Left colon (tissue), 2 donors: ENCODE results near the gene ACTR3. TPM values are rescaled to one million over a fixed set of nuclear protein-coding genes. Genes with fewer than 3 reads are reported as not detected.

ENCODE experiments used
- ATAC-seq: fragments of 200-7000 bp; cut with Tn5 transposase; one replicate; pipeline ENCODE4 v1.9.1; 2020; ENCODE audit warnings: mild to moderate bottlenecking, moderate library complexity
- DNase-seq, 2 donors: peaks; one replicate each; pipeline ENCODE4 v3.0.0-alpha.2; 2020
- intact Hi-C, 2 donors: fragments of 100-400 bp; cut with DNase I in 1 of 2; cut with micrococcal nuclease in 1 of 2; formaldehyde crosslinking; loops; one replicate each; pipeline versions ENCODE4 v1.11.2 to v1.14.0; 2022; cut with DNase I, micrococcal nuclease
- total RNA-seq, 2 donors: library from RNA; stranded (reverse); fragmentation: NEBNext Ultra II Directional; extraction: Animal tissue kit (Norgen Biotek cat#: 25700); gene quantifications; one replicate each; pipeline ENCODE4 v1.2.1, GENCODE V29; 2021
- donor health status: DM: no; HTN: no; CAD: no.
- donor health status: DM: yes; HTN: yes; CAD: no.

Gene ACTR3
- total RNA-seq, 2 donors from 2014 or later, result 252 to 276 TPM

GRCh38 chr2:113977660-113978523 is 88.0 kb downstream of the ACTR3 start:
- intact Hi-C loops, result no loop called here

DNA sequence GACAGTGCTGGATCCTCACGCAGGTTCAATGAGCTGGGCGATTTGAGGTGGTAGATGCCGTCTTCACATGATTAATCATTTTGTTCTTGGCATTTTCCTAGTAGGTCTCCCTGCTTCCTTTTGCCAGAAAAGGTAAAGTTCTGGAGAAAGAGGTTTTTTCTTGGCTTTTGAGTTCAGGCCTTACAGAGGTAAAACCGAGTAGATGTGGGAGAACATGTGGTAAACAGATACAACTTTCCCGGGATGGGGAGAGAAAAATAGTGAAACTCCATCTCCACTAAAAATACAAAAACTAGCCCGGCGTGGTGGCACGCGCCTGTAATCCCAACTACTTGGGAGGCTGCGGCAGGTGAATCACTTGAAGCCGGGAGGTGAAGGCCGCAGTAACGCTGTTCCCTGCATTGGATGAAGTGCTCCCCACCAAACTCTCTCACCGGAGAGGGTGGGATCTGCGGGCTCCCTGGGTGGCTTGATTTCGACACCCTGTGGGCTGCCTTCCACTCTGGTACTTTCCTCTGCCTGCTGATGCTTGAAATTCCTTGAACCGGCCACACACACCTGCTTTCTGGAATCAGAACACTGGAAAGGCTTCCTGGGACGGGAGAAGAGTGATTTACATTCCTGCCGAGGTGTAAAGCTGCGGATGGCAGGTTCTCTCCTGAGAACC is 88.8 kb downstream of the ACTR3 start:
- DNase-seq (no peak), ATAC-seq (no peak)
- intact Hi-C loops, result no loop called here

More at GRCh38 chr2:113977660-113978523, 88.0 kb downstream of the ACTR3 start:
- DNase-seq, result peak; percentile 19 to 36
- ATAC-seq, result peak; percentile 74

DNA sequence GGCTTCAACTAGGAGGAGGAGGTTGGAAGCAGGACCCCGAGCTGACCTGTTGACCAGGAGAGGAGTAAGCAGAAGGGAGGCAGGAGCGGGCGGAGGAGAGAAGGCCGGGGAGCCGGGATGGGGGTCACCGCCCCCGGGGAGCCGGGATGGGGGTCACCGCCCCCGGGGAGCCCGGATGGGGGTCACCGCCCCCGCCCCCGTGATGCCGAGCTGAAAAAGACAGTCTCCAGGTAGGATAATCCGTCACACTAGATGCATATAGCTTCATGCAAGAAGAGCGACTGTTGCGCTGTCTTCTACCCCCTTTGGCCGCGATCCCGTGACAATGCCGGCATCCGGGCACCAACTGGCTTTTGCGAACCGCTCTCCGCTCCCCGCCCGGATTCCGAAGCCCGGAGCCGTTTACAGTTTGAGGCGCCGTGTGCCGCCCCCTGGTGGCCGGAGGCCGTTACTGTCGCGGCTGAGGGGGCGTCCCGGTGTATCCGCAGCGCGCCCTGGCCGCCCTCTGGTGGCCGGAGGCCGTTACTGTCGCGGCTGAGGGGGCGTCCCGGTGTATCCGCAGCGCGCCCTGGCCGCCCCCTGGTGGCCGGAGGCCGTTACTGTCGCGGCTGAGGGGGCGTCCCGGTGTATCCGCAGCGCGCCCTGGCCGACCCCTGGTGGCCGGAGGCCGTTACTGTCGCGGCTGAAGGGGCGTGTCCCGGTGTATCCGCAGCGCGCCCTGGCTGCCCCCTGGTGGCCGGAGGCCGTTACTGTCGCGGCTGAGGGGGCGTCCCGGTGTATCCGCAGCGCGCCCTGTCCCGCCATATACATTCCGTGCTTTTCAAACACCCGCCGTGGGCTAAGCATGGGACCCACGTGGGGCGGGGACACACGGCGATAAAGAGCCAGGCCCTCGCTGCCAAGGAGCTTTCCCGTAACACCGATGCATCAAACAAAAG is 89.6 kb downstream of the ACTR3 start:
- no peak for DNase-seq
- intact Hi-C loops, result no loop called here
- no peak for ATAC-seq

DNA sequence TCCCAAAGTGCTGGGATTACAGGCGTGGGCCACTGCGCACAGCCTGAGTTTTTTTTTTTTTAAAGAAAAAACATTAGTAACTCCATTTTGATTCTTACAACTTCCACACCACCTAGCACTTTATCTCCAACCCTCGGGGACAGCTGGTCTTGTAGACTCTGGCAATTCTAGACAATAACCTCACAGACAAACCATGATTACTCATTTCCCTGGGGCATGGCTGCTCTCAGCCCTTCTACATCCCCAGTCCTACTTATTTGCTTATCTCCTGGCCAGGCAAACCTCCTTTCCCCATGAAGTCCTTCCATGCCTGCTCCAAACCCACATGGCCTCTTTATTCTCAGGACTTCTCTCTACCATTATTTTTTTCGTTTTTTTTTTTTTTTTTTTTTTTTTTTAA is 91.1 kb downstream of the ACTR3 start:
- intact Hi-C loops, result no loop called here
- DNase-seq (no peak), ATAC-seq (no peak)

DNA sequence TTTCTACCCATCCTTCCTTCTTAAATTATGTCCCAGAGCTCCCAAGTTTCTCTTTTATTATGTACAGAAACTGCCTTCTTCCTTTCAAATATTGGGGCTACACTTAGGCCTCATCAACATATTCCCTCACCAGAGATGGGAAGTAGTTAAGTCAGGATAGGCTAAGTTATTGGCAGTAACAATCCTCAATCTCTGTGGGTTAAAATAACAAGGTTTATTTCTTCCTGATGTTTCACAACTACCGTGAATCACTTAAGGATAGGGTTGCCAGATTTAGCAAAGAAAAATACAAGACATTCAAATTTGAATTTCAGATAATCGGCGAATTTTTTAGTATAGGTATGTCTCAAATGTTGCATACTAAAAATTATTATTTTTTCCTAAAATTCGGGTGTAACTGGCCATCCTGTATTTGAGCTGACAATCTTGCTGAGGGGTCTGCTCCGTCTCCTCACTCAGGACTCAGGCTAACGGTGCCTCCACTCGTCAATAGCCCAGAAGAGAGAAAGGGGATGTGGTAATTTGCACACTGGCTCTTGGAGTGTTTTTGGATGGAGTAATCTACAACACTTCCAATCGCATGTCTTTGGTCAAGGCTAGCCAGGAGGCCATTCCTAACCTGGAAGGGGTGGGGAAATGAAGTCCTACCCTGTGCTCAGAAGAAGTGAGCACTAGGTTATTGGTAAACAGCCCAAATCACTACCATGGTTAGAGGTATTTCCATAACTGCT is 91.7 kb downstream of the ACTR3 start:
- intact Hi-C loops, result no loop called here
- DNase-seq (no peak), ATAC-seq (no peak)

GRCh38 chr2:113985554-113986397 is 95.9 kb downstream of the ACTR3 start:
- DNase-seq, result no peak
- ATAC-seq, result no peak
- intact Hi-C loops, result no loop called here

GRCh38 chr2:113986762-113987290 is 96.9 kb downstream of the ACTR3 start:
- intact Hi-C loops, result no loop called here
- ATAC-seq (no peak), DNase-seq (no peak)

DNA sequence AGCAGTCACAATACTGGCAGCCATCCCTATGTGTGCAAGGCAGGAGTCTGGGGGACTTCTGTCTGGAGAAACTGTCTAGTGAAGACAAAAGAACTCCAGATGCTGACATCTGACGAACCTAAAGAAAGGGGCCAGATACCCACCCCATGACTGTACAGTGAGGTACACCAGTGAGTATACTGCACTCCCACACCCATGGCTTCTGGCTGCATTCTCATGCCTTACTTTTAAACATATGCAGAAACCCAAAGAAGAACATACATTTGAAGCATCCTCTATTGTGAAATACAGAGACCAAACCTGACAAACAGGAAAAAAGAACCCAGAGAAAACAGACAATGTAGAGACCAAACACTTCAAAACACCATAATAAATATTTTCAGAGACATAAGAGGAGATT is 102.2 kb downstream of the ACTR3 start:
- ATAC-seq (no peak), DNase-seq (no peak)
- intact Hi-C loops, result no loop called here

DNA sequence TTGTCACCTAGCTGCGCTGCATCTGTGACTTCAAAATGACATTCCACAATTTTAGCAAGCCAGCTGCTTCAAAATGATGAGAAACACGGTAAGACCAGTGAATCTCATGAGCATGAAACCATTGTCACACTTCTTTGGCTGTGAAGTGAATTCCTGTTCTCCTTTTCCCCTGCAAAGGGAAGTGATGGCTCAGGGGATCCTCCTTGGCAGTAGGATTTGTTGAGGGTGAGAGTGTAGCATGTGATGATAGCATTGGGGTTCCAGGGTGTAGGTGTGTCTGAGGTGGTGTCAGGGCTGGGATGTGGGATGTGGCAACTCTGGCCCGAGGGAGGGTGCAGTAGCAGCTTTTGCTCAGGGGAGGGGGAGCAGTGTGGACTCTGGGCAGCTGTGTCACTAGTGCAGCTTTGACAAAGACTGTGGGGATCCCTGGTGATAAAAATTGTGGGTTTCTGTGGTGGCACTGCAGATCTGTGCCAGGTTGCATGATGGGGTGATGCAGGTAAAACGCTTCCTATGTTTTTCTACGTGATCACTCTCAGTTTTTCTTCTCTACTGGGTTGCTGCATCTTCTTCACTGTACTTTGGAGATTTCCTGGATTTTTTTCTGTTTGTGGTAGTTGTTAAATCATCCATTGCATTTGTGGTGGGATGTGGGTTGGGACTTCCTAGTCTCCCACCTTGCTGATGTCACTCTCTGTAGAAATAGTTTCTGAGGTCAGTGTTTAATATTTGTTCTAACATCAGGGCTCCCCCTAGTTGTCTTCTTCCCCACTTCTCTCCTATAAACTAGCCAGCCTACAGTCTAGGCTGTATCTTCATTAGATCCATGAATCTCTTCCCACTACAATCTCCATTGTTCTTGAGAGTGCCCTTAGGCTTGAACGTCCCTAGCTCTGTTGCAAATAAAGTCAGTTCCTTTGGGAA is 107.0 kb downstream of the ACTR3 start:
- ATAC-seq (no peak), DNase-seq (no peak)
- intact Hi-C loops, result no loop called here

DNA sequence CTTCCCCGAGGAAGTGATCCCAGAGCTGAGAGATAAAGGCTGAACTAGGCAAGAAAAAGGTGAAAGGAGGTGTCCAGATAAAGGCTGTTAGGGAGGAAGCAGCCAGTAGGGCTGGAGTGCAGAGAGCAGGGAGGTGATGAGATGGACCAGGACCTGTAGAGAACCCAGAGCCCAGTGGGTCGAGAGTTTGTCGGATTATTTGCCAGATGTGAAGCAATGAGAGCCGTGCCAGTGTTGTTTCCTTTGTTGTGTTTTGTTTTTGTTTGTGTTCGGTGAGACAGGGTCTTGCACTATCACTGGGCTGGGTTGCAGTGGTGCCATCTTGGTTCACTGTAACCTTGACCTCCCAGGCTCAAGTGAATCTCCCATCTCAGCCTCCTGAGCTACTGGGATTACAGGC is 111.3 kb downstream of the ACTR3 start:
- ATAC-seq (no peak), DNase-seq (no peak)
- intact Hi-C loops, result no loop called here

GRCh38 chr2:114001937-114002336 is 112.0 kb downstream of the ACTR3 start:
- intact Hi-C loops, result no loop called here
- DNase-seq (no peak), ATAC-seq (no peak)

DNA sequence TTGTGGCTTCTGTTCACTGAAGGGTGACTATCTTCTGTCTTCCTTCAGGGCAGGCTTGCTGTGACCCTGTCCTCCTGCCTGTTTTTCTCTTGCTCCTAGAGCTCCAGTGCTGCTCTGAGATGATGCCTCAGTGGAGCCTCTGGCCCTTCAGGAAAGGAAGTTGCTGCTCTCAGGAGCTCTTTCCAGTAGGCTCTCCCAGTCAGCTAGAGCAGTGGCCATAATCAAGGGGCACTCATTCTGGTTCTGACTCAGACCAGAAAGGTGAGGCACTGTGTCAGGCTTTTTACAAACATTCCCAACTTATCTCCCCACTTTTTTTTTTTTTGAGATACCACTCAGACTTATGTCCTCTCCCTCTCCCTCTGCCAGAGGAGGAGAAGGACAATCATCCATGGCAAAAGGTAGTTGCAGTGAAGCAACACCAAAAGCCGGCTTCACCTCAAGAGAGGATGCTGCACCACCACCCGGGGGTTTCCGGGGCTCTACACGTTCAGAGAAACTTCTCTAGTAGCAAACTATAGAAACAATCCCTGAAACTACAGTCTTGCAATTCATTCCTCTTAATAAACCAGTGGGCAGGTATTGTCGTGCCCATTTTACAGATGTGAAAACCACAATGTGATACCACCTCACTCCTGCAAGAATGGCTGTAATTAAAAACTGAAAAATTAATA is 115.4 kb downstream of the ACTR3 start:
- intact Hi-C loops, result no loop called here
- DNase-seq (no peak), ATAC-seq (no peak)

DNA sequence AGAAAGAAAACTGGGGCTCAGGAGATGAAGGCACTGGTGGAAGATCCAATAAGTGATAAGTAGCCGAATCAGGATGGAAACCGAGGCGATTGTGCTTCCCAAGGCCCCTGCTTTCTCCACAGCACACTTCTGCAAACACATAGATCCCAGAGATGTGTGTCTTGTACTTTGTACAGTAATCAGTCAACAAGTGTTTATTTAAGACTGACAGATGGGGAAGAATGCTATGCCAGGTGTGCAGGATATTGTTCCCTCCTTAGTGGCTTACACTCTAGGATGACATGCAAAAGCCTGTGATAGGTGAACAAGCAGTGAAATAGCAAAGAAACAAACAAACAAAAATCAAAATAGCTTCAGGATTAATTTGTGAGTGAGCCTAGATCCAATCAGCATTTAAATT is 116.6 kb downstream of the ACTR3 start:
- no peak for DNase-seq
- intact Hi-C loops, result no loop called here
- peak; percentile 98 for ATAC-seq

DNA sequence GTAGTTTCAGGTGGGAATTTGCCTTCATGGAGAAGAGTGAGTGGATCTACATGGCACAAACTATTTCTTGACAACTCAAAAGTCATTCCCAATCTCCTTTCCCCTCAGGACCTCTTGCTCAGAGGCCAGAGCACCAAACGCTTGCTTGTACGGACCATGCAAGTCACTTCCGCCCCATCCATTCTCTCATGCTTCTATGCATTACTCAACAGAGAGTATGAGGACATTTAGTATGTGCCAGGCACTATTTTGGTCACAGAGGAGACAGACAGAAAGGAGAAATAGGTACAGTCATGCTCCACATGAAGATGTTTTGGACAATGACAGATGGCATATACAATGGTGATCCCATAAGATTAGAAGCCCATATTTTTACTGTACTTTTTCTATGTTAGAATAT is 117.5 kb downstream of the ACTR3 start:
- no peak for ATAC-seq
- intact Hi-C loops, result no loop called here
- DNase-seq, result no peak

DNA sequence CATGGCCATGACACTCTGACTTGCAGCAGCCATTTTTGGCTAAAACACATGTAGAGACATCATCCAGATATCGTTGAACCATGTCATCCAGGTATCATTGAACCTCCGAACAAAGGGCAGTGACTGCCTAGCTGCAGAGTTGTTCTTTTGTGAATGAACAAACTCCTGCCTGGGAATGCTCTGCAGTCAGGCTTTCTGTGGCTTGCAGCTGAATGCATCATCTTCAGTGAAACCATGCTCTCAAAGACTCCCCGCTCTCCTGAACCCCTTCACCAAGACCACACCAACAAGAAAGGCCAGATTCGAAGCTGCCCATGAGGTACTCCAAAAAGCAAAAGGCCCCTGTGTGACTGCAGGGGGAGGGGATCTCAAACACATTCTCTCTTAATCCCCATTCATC is 118.8 kb downstream of the ACTR3 start:
- ATAC-seq, result no peak
- DNase-seq, result no peak
- intact Hi-C loops, result no loop called here
